GM06990 (cell line): Measurements from ENCODE around the gene KCNAB3.
A peak's percentile ranks its signal among the peaks of the same experiment; 100 is the strongest.

Experiments used
- DNase-seq: peaks from one replicate; pipeline ENCODE4 v3.0.0-alpha.2; 2011; ENCODE audit not compliant: insufficient read length; ENCODE audit errors: extremely low read depth
- H3K27me3 ChIP-seq: replicated peaks from 2 replicates; pipeline ENCODE4 v1.6.0; 2011; ENCODE audit warnings: low read length; ENCODE audit not compliant: control insufficient read depth, insufficient read depth
- H3K36me3 ChIP-seq: 2 replicates; pipeline ENCODE4 v1.5.1; 2011; ENCODE audit warnings: low read length; ENCODE audit not compliant: control insufficient read depth, insufficient read depth
- H3K4me3 ChIP-seq: replicated peaks from 2 replicates; pipeline ENCODE4 v1.5.1; 2011; ENCODE audit warnings: low read depth, mild to moderate bottlenecking, control low read depth, low read length
- CTCF ChIP-seq: IDR thresholded peaks from 2 replicates; pipeline ENCODE4 v1.5.1; 2011; ENCODE audit warnings: low read length, control low read depth, mild to moderate bottlenecking, inconsistent platforms; ENCODE audit not compliant: insufficient read depth, poor library complexity, severe bottlenecking

Gene KCNAB3

GRCh38 chr17:7894226-7894625 is 35.4 kb downstream of the KCNAB3 start:
- no peak for TF ChIP-seq CTCF
- Histone ChIP-seq H3K4me3 (no peak overlapping the region), H3K27me3 (no peaks in the 10 kb centered on the region), H3K36me3 (peaks cover 33% of the 10 kb centered on the region)
- no peak for DNase-seq

- H3K4me3 ChIP-seq = no peak overlapping the region
- DNase-seq = no peak
- H3K27me3 ChIP-seq = no peaks in the 10 kb centered on the region
- H3K36me3 ChIP-seq = peaks cover 25% of the 10 kb centered on the region
- no peak for TF ChIP-seq CTCF
Measured at GRCh38 chr17:7893187-7893880, 36.3 kb downstream of the KCNAB3 start.

- no peak for DNase-seq
- Histone ChIP-seq H3K36me3 (peaks cover 15% of the 10 kb centered on the region), H3K4me3 (no peak overlapping the region), H3K27me3 (no peaks in the 10 kb centered on the region)
- no peak for TF ChIP-seq CTCF
Measured at GRCh38 chr17:7889166-7889955, 40.3 kb downstream of the KCNAB3 start.

GRCh38 chr17:7888184-7888920 is 41.3 kb downstream of the KCNAB3 start, which contains the start of gene CHD3:
CHD3 (plus strand) TSS chr17:7888789; CDS start chr17:7889001, 212 bp downstream.
- H3K4me3 ChIP-seq = peak within 1 kb of the TSS; percentile 95
- no peaks in the 10 kb centered on the region for H3K27me3 ChIP-seq
- TF ChIP-seq CTCF = no peak
- DNase-seq = no peak
- H3K36me3 ChIP-seq = peaks cover 6% of the 10 kb centered on the region

- peak overlapping the region; percentile 95 for H3K4me3 ChIP-seq
- no peak for TF ChIP-seq CTCF
- no peaks in the 10 kb centered on the region for H3K27me3 ChIP-seq
- peak; percentile 82 for DNase-seq
- H3K36me3 ChIP-seq = peaks cover 6% of the 10 kb centered on the region
Measured at GRCh38 chr17:7887482-7888183, 42.0 kb downstream of the KCNAB3 start.
